HL-60/S4 (cell line): ENCODE results near the gene SLCO3A1.

Experiments used
- in situ Hi-C: fragments of 300-500 bp; cut with MboI; formaldehyde crosslinking; loops from 2 replicates; pipeline ENCODE4 v1.14.3; 2022; ENCODE audit warnings: low sequenced_read_pairs

The SLCO3A1 gene

DNA sequence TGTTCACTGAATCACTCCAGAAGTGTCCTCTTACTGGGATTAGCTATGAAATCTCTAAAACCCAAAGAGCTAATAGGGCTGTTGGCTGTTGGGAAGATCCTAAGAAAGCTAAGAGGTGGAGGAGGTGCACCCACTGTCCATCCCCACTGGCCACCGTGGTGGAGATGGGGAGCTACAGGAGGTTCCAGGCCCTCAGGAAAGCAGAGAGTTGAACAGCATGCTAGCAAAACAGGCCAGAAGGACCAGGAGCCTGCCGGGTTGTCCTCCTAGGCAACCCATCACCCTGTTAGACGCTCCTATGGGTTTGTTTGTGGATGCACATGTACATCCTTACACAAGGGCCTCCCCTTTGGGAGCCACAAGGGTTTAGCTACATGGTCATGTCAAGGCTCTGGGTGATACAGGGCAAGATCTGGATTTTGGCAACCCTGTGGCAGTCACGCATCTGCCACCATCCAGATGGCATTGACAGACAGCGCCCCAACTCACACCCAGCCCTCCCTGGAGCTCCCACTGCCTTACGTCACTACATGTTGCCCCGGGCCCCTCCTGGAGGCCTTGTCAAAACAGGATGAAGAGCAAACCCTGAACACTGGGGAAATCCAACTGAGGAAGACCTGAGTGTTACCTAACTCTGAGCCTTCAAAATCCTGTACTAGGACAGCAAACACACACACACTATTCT, 208.1 kb downstream of the SLCO3A1 start:
- in situ Hi-C loops = no loop called here

DNA sequence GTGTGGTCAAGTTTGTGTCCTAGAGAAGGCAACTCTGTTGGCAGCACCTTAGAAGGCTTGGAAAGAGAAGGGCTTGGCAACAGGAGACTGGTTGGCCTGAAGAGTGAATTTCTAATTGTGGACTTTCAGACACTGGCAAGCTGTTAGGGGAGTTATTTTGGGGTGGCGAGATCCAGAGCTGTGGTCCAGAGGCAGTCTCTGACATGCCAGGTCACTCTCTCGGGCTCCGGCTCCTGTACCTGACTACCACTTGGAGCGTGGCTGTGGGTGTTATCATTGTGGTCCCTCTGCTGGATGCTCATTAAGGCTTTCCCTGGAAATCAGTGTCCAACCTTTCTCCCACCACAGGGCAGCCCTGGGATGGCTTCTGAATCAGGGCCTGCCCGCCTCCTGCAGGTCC, 209.0 kb downstream of the SLCO3A1 start:
- in situ Hi-C loops = no loop called here

- in situ Hi-C loops = no loop called here
Measured at GRCh38 chr15:92068121-92068520, 214.6 kb downstream of the SLCO3A1 start.

- in situ Hi-C loops = loop anchor here (10.0 kb wide), 1 partner anchor 775 kb away; no protein-coding TSS in a partner anchor
Measured at GRCh38 chr15:92069308-92070250, 216.1 kb downstream of the SLCO3A1 start.

- in situ Hi-C loops = loop anchor here (10.0 kb wide), 1 partner anchor 775 kb away; no protein-coding TSS in a partner anchor
Measured at GRCh38 chr15:92070251-92070650, 216.7 kb downstream of the SLCO3A1 start.

- in situ Hi-C loops = loop anchor here (10.0 kb wide), 1 partner anchor 776 kb away; no protein-coding TSS in a partner anchor
Measured at GRCh38 chr15:92071045-92071634, 217.6 kb downstream of the SLCO3A1 start.

DNA sequence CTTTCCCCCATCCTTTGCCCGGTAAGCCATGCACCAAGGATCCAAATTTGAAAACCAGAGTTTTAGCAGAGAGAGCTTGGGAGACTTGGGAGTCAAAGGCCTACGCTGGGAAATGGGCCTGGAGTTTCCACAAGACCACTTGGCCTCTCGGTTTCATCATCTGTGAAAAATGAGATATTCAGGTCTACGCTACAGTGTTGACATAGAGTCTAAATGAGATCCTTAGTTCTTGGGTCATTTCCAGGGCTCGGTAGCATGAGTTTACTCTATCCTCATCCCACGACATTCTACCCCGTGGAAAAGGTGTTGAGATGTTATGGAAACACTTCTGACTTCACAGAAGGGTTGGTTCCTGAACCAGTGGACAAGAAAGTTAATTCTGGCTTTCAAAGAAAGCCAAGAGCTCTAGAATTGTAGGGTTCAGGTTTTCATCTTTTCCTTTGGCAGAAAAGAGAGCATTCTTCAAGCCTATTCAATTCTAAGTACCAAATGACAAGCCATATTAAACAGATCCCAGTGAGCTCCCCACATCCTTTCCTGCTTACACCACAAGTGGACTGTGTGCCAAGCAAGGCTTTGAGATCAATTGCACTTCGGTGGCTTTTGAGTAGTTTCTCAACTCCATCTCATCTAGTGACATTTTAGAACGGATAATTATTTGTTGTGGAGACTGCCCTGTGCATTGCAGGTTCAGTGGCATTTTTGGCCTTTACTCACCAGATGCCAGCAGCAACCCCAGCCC, 219.7 kb downstream of the SLCO3A1 start:
- in situ Hi-C loops = loop anchor here (10.0 kb wide), 1 partner anchor 778 kb away; no protein-coding TSS in a partner anchor

DNA sequence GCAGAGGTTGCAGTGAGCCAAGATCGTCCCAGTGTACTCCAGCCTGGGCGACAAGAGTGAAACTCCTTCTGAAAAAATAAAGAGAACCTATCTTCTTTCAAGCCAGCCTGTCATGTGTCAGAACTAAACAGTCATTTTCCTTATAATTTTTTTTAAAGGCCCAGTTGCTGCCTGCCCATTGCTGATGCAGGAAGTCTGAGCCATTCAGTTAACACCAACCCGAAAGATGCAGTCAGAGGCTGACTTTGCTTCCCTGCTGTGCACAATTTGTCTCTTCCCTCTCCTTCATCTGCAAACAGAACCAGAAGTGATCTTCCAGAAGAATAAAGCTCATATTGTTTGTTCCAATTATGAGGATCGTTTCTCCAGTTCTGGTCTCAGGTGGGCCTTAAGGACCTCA, 220.6 kb downstream of the SLCO3A1 start:
- in situ Hi-C loops = loop anchor here (10.0 kb wide), 1 partner anchor 779 kb away; no protein-coding TSS in a partner anchor

DNA sequence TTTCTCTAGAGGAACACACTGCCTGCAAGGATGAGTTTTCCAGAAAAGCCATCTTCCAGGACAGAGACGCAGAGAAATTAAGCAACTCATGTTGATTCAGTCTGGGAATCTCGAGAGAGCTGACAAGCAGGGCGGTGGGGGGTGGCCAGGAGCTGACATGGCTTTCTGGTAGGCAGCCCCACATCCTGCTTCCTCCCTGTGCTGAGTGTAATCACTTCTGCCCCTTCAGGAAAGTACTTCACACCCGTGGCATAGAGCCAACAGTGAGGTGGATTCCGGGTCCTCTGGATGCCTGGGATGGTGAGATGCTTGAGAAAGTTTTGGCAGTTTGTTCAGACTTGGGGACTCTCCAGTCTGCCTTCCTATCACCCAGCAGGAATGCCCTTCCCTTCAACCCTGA, 221.1 kb downstream of the SLCO3A1 start:
- in situ Hi-C loops = loop anchor here (10.0 kb wide), 1 partner anchor 780 kb away; no protein-coding TSS in a partner anchor

DNA sequence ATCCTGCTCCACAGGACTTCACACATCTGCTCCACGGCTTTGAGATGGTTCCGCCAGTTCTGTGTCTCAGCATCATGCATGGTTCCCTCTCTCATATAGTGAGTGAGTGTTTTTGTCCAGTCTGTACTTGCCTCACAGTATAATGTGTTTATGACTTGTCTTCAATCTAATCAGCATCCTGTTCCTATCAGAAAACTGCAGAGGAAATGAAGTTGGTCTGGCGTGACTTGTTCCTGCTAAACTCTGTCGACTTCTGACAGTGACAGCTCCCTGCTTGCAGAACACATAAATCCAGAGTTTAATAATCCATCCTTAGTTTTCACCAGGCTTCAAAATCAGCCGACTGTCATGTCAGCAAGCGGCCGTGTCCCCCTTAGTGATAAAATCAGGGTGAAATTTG, 222.3 kb downstream of the SLCO3A1 start:
- in situ Hi-C loops = loop anchor here (10.0 kb wide), 1 partner anchor 781 kb away; no protein-coding TSS in a partner anchor

- in situ Hi-C loops = loop anchor here (10.0 kb wide), 1 partner anchor 782 kb away; no protein-coding TSS in a partner anchor
Measured at GRCh38 chr15:92076541-92076940, 223.0 kb downstream of the SLCO3A1 start.

- in situ Hi-C loops = loop anchor here (10.0 kb wide), 1 partner anchor 783 kb away; no protein-coding TSS in a partner anchor
Measured at GRCh38 chr15:92077353-92078085, 224.0 kb downstream of the SLCO3A1 start.

DNA sequence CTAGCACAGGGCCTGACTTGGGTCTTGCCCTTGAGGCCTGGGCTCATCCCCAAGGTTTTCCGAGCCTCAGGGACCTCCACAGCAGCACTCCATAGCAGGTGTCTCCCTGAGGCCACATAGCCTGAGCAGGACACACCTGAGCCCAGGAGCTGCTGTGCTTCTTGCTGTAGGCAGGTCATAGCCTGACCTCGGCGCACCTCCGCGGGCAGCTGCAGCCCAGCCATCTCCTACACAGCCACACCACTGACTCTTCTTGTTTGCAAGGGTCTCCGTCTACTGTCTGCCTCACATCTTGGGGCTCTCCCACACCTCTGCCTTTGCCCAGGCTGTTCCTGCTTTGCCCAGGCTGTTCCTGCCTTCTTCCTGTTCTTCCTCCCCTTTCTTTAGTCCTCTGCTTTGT, 224.8 kb downstream of the SLCO3A1 start:
- in situ Hi-C loops = loop anchor here (10.0 kb wide), 1 partner anchor 783 kb away; no protein-coding TSS in a partner anchor

DNA sequence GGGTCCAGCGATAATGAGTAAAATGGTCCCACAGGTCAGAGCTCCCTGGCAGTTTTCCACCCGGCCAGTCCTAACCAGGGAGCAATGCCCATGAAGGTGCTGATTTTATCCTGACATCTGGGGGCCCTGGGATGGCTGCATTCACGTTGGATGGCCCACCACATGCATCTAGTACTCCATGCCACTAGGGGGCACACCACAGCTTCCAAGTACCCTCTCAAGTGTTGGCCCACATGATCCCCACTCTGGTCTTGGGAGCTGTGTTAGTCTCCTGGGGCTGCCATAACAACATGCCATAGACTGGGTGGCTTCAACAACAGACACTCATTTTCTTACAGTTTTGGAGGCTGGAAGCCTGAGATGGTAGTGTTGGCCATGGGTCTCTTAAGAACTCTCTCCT, 225.5 kb downstream of the SLCO3A1 start:
- in situ Hi-C loops = loop anchor here (10.0 kb wide), 1 partner anchor 784 kb away; no protein-coding TSS in a partner anchor

- in situ Hi-C loops = loop anchor here (10.0 kb wide), 2 partner anchors 765 to 785 kb away; no protein-coding TSS in a partner anchor
Measured at GRCh38 chr15:92079647-92080255, 226.2 kb downstream of the SLCO3A1 start.

GRCh38 chr15:92082006-92082843, 228.7 kb downstream of the SLCO3A1 start:
- in situ Hi-C loops = loop anchor here (10.0 kb wide), 1 partner anchor 767 kb away; no protein-coding TSS in a partner anchor

GRCh38 chr15:92083190-92083589, 229.7 kb downstream of the SLCO3A1 start:
- in situ Hi-C loops = loop anchor here (10.0 kb wide), 1 partner anchor 768 kb away; no protein-coding TSS in a partner anchor

DNA sequence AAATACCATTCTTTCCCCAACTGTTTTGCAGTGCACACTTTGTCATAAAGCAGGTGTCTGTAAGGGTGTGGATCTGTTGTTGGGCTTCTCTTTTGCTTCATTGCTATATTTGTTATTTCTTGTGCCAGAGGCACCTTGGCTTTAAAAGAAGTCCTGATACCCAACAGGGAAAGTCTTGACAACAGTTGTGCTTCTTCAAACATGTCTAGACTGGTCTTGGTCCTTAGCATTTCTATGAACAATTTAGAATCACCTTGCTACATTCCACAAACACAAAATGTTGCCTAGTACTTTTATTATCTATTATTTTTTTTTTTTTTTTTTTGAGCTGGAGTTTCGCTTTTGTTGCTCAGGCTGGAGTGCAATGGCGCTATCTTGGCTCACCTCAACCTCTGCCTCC, 233.7 kb downstream of the SLCO3A1 start:
- in situ Hi-C loops = loop anchor here (10.0 kb wide), 1 partner anchor 772 kb away; no protein-coding TSS in a partner anchor
